ENCODE data around the gene REG3G.

GRCh38 chr2:79004680-79005079 is 20.8 kb upstream of the REG3G start:
- TF ChIP-seq, protein P1, sequence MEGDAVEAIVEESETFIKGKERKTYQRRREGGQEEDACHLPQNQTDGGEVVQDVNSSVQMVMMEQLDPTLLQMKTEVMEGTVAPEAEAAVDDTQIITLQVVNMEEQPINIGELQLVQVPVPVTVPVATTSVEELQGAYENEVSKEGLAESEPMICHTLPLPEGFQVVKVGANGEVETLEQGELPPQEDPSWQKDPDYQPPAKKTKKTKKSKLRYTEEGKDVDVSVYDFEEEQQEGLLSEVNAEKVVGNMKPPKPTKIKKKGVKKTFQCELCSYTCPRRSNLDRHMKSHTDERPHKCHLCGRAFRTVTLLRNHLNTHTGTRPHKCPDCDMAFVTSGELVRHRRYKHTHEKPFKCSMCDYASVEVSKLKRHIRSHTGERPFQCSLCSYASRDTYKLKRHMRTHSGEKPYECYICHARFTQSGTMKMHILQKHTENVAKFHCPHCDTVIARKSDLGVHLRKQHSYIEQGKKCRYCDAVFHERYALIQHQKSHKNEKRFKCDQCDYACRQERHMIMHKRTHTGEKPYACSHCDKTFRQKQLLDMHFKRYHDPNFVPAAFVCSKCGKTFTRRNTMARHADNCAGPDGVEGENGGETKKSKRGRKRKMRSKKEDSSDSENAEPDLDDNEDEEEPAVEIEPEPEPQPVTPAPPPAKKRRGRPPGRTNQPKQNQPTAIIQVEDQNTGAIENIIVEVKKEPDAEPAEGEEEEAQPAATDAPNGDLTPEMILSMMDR (conservative IDR thresholded peaks at IDR 0.05; ENCODE audit: low read length): no peak
- no peak for TF ChIP-seq EZH2phosphoT487 (IDR thresholded peaks at IDR 0.05; ENCODE audit: borderline replicate concordance, low read depth, low read length)
